Measurements from ENCODE around the gene FZD2.

- TF ChIP-seq GATA2 (IDR thresholded peaks at IDR 0.05; ENCODE audit: low read depth, low read length) (no peak), GATA3 (IDR thresholded peaks at IDR 0.05; ENCODE audit: low read depth, low read length) (no peak)
Observed at GRCh38 chr17:44572801-44573200, 15.5 kb downstream of the FZD2 start.

All from SH-SY5Y (cell line).